HG02973 (cell line): Measurements from ENCODE around the gene C17orf113.

Source experiments
- ATAC-seq: cut with Tn5 transposase; IDR thresholded peaks from one replicate; pipeline ENCODE4 v1.9.1; 2021; ENCODE audit warnings: moderate library complexity; ENCODE audit not compliant: unreplicated experiment

C17orf113 gene

DNA sequence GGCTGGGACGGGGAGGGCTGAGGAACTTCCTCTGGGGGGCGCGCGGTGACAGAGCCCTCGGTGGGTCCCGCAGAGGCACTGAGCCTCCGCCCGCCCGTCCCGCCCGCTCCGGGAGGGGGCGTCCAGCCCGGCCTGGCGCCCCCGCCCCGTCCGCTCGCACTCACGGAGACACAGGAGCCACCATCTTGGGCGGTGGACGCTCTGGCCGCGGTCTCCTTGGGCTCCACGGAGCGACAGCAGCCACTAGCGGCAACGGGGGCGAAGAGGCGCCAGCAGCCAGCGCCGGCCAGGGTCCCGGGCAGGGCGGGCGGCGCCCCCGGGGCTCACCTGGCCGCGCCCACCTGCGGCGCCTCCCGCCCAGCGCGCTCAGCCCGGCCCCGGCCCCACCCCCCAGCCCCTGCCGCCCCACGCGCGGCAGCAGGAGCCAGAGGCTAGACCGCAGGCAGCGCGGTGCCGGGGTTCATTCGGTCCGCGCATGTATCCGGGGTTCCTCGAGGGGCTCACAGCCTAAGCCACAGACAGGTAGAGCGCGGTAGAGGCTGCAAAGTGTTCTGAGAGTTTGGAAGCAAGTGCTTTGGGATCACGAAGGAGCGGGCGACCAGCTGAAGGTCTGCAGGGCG lies at the start of gene C17orf113:
Gene C17orf113 (minus strand): TSS at position 209 of the 620 bp plus-strand sequence. CDS start 7,225 bp downstream, outside the sequence.
- ATAC-seq, result no peak

GRCh38 chr17:42098730-42099399 lies 48.5 kb upstream of the C17orf113 start:
- no peak for ATAC-seq

GRCh38 chr17:42097691-42098631 lies 47.6 kb upstream of the C17orf113 start, which contains the start of gene ZNF385C:
Gene ZNF385C, minus strand, starts transcription at chr17:42098473. Its CDS starts 35,417 bp downstream, at chr17:42063056.
- ATAC-seq, result no peak

DNA sequence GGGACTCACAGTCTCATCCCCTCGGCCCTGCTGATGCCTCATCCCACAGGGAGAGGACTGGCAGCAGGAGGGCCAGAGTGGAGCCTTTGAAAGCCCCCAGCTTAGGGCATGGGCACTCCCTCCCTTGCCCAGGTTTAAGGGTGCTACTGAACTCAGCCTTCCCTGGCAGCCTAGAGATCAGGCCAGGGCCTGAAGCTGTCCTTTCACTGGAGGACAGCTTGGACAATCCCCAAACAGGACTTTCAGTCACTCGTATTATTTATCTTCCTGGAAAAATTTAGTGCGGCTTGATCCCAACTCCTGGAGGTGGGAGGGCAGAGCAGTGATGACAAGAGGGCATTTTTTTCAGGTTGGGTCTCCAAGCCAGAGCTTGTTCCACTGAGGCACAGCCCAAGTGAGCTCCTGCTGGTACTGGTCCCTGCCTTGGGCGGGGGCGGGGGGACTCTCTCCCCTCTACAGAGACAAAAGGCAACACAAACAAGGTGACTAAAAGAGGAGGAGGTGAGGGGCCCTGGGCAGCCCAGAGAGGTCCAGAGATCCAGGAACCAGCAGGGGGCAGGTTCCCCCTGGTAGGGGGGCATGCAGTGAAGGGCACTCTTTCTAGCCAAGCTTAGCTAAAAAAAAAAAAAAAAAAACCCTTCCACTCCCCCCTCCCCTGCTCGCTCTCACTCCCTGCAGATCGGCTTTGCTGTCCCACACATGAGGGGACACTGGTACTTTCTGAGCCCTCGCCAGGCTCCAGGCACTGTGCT lies 46.1 kb upstream of the C17orf113 start:
- ATAC-seq, result no peak

DNA sequence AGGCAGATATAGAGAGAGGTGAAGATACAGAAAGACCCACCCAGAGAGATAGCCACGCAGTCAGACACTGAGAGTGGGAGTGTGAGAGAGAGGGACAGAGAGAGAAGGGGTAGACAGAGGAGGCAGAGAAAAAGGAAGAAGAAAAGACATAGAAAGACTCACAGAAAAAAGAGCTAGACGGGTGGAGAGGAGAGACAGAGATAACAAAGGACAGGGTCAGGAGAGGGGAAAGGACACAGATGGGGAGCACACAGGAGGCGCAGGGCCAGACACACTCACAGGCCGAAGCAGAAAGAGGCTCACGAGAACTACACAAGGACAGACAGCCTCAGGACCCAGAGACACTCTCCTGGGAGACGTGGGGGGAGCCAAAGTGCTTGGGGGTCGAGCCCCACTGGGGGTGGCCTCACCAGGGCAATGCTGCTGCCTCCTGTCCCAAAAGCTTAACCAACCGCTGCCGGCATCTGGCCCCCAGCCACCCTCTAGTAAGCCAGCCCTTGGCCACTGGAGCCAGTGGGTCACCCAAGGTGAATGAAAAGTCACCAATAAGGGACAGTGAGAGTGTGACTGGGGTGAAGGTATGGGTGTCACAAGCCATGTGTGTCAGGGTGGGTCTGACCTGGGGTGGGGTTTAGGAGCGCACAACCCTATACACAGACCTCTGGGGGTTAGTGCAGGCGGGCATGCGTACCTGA lies 44.1 kb upstream of the C17orf113 start:
- ATAC-seq, result no peak

- no peak for ATAC-seq
Measured at GRCh38 chr17:42092939-42093338, 42.5 kb upstream of the C17orf113 start.

DNA sequence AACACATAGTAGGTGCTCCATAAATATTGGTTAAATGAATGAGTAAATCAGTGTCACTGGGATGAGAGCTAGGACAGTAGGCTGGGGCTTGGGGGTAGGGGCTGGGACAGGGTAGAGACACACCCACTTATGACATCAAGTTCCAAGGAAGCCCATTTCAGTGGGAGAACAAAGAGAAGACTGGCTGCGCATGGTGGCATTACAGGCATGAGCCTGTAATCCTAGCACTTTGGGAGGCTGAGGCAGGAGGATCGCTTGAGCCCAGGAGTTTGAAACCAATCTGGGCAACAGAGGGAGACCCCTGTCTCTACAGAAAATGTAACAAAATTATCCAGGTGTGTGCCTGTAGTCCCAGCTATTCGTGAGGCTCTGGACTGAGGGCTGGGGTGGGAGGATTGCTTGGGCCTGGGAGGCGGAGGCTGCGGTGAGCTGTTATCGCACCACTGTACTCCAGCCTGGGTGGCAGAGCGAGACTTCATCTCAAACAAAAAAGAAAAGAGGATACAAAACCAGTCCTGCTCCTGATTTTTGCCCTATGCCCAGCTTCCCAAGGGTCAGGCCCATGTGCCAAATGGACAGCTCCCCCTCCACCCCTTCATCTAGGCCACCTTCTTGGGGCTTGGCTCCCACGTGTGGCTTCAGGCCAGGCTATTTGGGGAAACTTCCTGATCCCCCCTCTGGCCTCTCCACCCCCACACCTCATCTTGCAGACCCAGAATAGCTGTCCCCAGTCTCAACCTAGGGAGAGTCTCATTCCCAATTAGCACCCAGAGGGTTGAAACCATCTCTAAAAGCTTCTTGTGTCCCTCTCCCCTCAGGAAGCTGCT lies 40.8 kb upstream of the C17orf113 start:
- ATAC-seq, result no peak

DNA sequence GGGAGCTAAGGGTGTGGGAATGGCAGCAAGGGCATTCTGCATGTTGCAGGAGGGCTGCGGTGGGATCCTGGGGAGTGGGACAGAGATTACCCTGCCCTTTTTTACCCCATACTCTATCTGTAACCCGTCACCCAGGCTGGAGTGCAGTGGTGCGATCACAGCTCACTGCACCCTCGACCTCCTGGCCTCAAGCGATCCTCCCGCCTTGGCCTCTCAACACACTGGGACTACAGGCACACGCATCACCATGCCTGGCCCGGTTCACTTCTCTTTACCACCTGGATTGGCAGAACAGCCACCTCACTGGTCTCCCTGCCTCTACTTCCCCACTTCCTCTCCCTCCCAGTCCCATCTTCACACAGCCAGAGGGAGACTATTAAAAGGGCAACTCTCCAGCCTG lies 38.3 kb upstream of the C17orf113 start:
- no peak for ATAC-seq

GRCh38 chr17:42087736-42088705 lies 37.6 kb upstream of the C17orf113 start:
- ATAC-seq, result no peak

- no peak for ATAC-seq
Measured at GRCh38 chr17:42087042-42087701, 36.8 kb upstream of the C17orf113 start.

DNA sequence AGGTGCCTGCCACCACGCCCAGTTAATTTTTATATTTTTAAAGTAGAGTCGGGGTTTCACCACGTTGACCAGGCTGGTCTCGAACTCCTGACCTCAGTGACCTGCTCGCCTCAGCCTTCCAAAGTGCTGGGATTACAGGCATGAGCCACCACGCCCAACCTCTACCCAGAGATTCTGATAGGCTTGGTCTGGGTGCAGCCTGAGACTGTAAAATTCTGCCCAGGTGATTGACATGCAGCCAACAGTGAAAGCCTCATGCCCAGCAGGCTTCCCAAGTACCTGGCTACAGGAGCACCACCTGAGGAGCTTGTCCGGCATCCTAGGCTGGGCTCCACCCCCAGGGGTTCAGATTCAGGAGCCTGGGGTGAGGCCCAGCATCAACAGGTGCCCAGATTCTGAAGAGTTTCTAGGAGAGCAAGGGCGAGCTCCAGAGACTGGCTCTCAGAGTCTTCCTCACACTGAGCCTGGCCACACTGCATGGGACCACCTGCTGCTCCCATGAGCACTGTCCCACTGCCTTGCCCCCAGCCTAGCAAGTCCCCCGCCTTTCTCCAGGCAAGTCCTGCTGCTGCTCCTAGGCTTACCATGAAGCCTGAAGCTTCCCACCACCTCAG lies 31.2 kb upstream of the C17orf113 start:
- ATAC-seq, result no peak

- no peak for ATAC-seq
Measured at GRCh38 chr17:42079541-42079940, 29.1 kb upstream of the C17orf113 start.

- no peak for ATAC-seq
Measured at GRCh38 chr17:42078396-42079043, 28.1 kb upstream of the C17orf113 start.

GRCh38 chr17:42077755-42078154 lies 27.4 kb upstream of the C17orf113 start:
- no peak for ATAC-seq

GRCh38 chr17:42076797-42077559 lies 26.6 kb upstream of the C17orf113 start:
- no peak for ATAC-seq

- no peak for ATAC-seq
Measured at GRCh38 chr17:42075789-42076188, 25.4 kb upstream of the C17orf113 start.
